IPS-NIHi11 (cell line): ENCODE measurements around the gene PXK.
"Not testable (repeated sequence)": the region's sequence is repeated elsewhere in the genome, so short reads cannot be mapped to it uniquely, and the experiment has no call there.

Source experiments
- DNase-seq: peaks from one replicate; pipeline ENCODE4 v3.0.0; 2012; ENCODE audit warnings: mixed read lengths, low spot score

The PXK gene

GRCh38 chr3:58419780-58420507, 87.3 kb downstream of the PXK start:
- no peak for DNase-seq

GRCh38 chr3:58421004-58421403, 88.3 kb downstream of the PXK start:
- no peak for DNase-seq

GRCh38 chr3:58422756-58423325, 90.1 kb downstream of the PXK start:
- DNase-seq: peak; percentile 27

GRCh38 chr3:58424613-58425012, 91.9 kb downstream of the PXK start:
- DNase-seq: no peak

- DNase-seq: no peak
These were observed 93.1 kb downstream of the PXK start for GRCh38 chr3:58425782-58426181.

- DNase-seq: no peak
These were observed 95.1 kb downstream of the PXK start for GRCh38 chr3:58427661-58428361.

- no peak for DNase-seq
These were observed 97.0 kb downstream of the PXK start for GRCh38 chr3:58429657-58430056.

- DNase-seq: no peak
These were observed 100.2 kb downstream of the PXK start for GRCh38 chr3:58432905-58433304.

- peak; percentile 98 for DNase-seq
These were observed 100.9 kb downstream of the PXK start, which contains the start of gene PDHB for GRCh38 chr3:58433400-58434167. Gene PDHB, minus strand, starts transcription at chr3:58433832. Its CDS starts 23 bp downstream, at chr3:58433809.

GRCh38 chr3:58434168-58434504, 101.4 kb downstream of the PXK start:
- DNase-seq: no peak

- no peak for DNase-seq
These were observed 101.8 kb downstream of the PXK start for GRCh38 chr3:58434511-58434910.

- DNase-seq: peak; percentile 60
These were observed 102.3 kb downstream of the PXK start for GRCh38 chr3:58434990-58435389.

- DNase-seq: not testable (repeated sequence)
These were observed 104.6 kb downstream of the PXK start for GRCh38 chr3:58437276-58437675.

GRCh38 chr3:58440996-58441355, 108.3 kb downstream of the PXK start:
- not testable (repeated sequence) for DNase-seq

GRCh38 chr3:58441514-58442450, 109.1 kb downstream of the PXK start:
- no peak for DNase-seq

GRCh38 chr3:58452176-58452575, 119.5 kb downstream of the PXK start:
- no peak for DNase-seq

GRCh38 chr3:58459160-58459559, 126.5 kb downstream of the PXK start:
- no peak for DNase-seq

GRCh38 chr3:58462829-58463180, 130.1 kb downstream of the PXK start:
- peak; percentile 62 for DNase-seq

GRCh38 chr3:58463181-58463941, 130.7 kb downstream of the PXK start:
- peak; percentile 84 for DNase-seq

- no peak for DNase-seq
These were observed 131.2 kb downstream of the PXK start for GRCh38 chr3:58463942-58464271.

GRCh38 chr3:58464866-58465265, 132.2 kb downstream of the PXK start:
- no peak for DNase-seq
